Measurements from ENCODE around the gene ZNF32. TPM values are rescaled to one million over a fixed set of nuclear protein-coding genes. Genes with fewer than 3 reads are reported as not detected.

ZNF32 gene
- total and polyA plus RNA-seq, 2 of the 8 experiments (the other 6 are each of a cell fraction or from before 2014, with no cell fraction given), result 17.2 to 22.5 TPM

GRCh38 chr10:43605850-43606322 is 42.8 kb downstream of the ZNF32 start:
- Histone ChIP-seq H2BK5ac (ENCODE audit: low read depth, low read length) (no peak overlapping the region), H3K79me2 (ENCODE audit: control insufficient read depth in 1 of 2, insufficient read depth in 2 of 2, low read length in 2 of 2) (no peaks in the 10 kb centered on the region), H3K23ac (ENCODE audit: insufficient read length) (no peak overlapping the region), H4K20me1 (replicated peaks in 1 of 2; ENCODE audit: control insufficient read depth in 1 of 2, insufficient read depth in 2 of 2, low read length in 2 of 2) (no peaks in the 10 kb centered on the region), H3K27ac (ENCODE audit: low read depth, low read length) (no peak overlapping the region), H3K4me1 (replicated peaks in 1 of 4; ENCODE audit: control insufficient read depth in 3 of 4, insufficient read depth in 4 of 4, low read length in 3 of 4) (peaks cover 0 to 2% (median 0%) of the 10 kb centered on the region in 4 experiments; a peak in 1 of 7 replicates), H3K18ac (ENCODE audit: extremely low read depth, low read length) (no peak overlapping the region), H4K5ac (ENCODE audit: insufficient read length, low read depth, low read length) (no peak overlapping the region), H2BK20ac (ENCODE audit: low read length) (no peak overlapping the region), H2AFZ (ENCODE audit: low read length) (peak overlapping the region; percentile 31), H2AK5ac (ENCODE audit: low read depth, low read length) (no peak overlapping the region), H3K79me1 (ENCODE audit: low read depth, low read length) (no peaks in the 10 kb centered on the region), H2BK120ac (replicated peaks; ENCODE audit: low read depth, low read length) (no peak overlapping the region), H2BK12ac (ENCODE audit: low read depth, low read length) (no peak overlapping the region), H3K4ac (replicated peaks; ENCODE audit: insufficient read length, low read depth, low read length) (no peak overlapping the region), H3K9ac (replicated peaks in 1 of 4; ENCODE audit: extremely low read depth in 1 of 4, low read depth in 3 of 4, low read length in 3 of 4) (no peak overlapping the region), H3K56ac (replicated peaks; ENCODE audit: insufficient read length, low read depth, low read length) (no peak overlapping the region), H2BK15ac (ENCODE audit: low read length) (no peak overlapping the region), H3K27me3 (replicated peaks in 1 of 4; ENCODE audit: control insufficient read depth in 3 of 4, extremely low read depth in 1 of 4, insufficient read depth in 3 of 4, low read length in 3 of 4) (peaks cover 0 to 5% (median 2%) of the 10 kb centered on the region in 4 experiments; a peak in 3 of 7 replicates), H4K8ac (ENCODE audit: extremely low read depth, insufficient read depth, low read length) (no peak overlapping the region), H3K4me3 (ENCODE audit: extremely low read depth in 1 of 4, insufficient read depth in 2 of 4, low read depth in 3 of 4, low read length in 4 of 4) (peak overlapping the region in 3 of 4 experiments; percentile 47 to 69 (median 49); a peak in 6 of 8 replicates), H3K14ac (ENCODE audit: insufficient read length) (no peak overlapping the region), H3K23me2 (ENCODE audit: low read depth, low read length) (no peaks in the 10 kb centered on the region; the same call in 1 of the 2 replicates), H4K91ac (replicated peaks; ENCODE audit: insufficient read length, low read length) (no peak overlapping the region), H3K9me3 (ENCODE audit: insufficient read depth in 2 of 2, low read depth in 1 of 2, low read length in 1 of 2) (peaks cover 5 to 12% of the 10 kb centered on the region in 2 experiments; a peak in 2 of 4 replicates), H3K36me3 (ENCODE audit: control insufficient read depth in 2 of 4, insufficient read depth in 4 of 4, low read length in 3 of 4) (peaks cover 0 to 2% (median 0%) of the 10 kb centered on the region in 4 experiments; a peak in 3 of 8 replicates), H3K4me2 (ENCODE audit: insufficient read depth in 1 of 2, low read depth in 2 of 2, low read length in 2 of 2) (peak overlapping the region; percentile 64 to 76)
- CTCF ChIA-PET (ENCODE audit: partially characterized antibody), result no interaction called here
- FAIRE-seq (no peak), DNase-seq (ENCODE audit: low read depth in 1 of 2, low spot score in 2 of 2) (no peak)
- 63% methylated on average over 12 of the region's 12 CpGs; no CpG with 5 or more reads in 1 of the 2 experiments for WGBS, 2 experiments (ENCODE audit: extremely low coverage in 1 of 2, insufficient coverage in 1 of 2, insufficient read length in 1 of 2, insufficient replicate concordance in 2 of 2, low coverage in 1 of 2, low lambda C conversion rate in 2 of 2, missing lambda C conversion rate in 1 of 2)
- POLR2A ChIA-PET (ENCODE audit: partially characterized antibody), result interaction anchor here (1.7 kb wide), 1 partner anchor 44 kb away, joined by 3 read pairs; no protein-coding TSS in a partner anchor
